H1 (cell line): Measurements from ENCODE around the gene ZNF226. TPM values are rescaled to one million over a fixed set of nuclear protein-coding genes. Genes with fewer than 3 reads are reported as not detected.
A peak's percentile ranks its signal among the peaks of the same experiment; 100 is the strongest.

Source experiments
- ASH2L ChIP-seq: fragments of 200-600, 300-600 bp; sonication (generic); IDR thresholded peaks from one replicate; pipeline ENCODE4 v1.7.1; 2017; ENCODE audit warnings: low read length
- EGR1 ChIP-seq: IDR thresholded peaks from 2 replicates; pipeline ENCODE4 v1.6.1; 2011; ENCODE audit warnings: low read depth, low read length, borderline replicate concordance
- GTF2F1 ChIP-seq: IDR thresholded peaks from 2 replicates; pipeline ENCODE4 v1.6.1; 2012; ENCODE audit warnings: low read depth, low read length, improper control_type of control experiment, borderline replicate concordance
- KDM1A ChIP-seq: fragments of 200-600, 300-600 bp; sonication (generic); IDR thresholded peaks from 2 replicates; pipeline ENCODE4 v1.7.1; 2016; ENCODE audit warnings: mild to moderate bottlenecking, low read length, borderline replicate concordance
- POLR2AphosphoS5 ChIP-seq: IDR thresholded peaks from 2 replicates; pipeline ENCODE4 v1.6.1; 2011; ENCODE audit warnings: low read depth, low read length
- RNF2 ChIP-seq: fragments of 200-900, 300-1000 bp; sonication (generic); IDR thresholded peaks from 2 replicates; pipeline ENCODE4 v1.7.1; 2016; ENCODE audit warnings: borderline replicate concordance, low read depth, mild to moderate bottlenecking, antibody characterized with exemption, low read length; ENCODE audit not compliant: poor library complexity, severe bottlenecking; ENCODE audit errors: missing control alignments
- SIN3A ChIP-seq, 2 experiments: IDR thresholded peaks in 1 of 2; conservative IDR thresholded peaks in 1 of 2; 2 replicates each; pipeline ENCODE4 v1.6.1; 2011 to 2012; ENCODE audit warnings: low read length in 2 of 2, improper control_type of control experiment in 1 of 2, low read depth in 1 of 2, mild to moderate bottlenecking in 1 of 2
- SP1 ChIP-seq: IDR thresholded peaks from 2 replicates; pipeline ENCODE4 v1.6.1; 2011; ENCODE audit warnings: low read depth, low read length
- SRF ChIP-seq: IDR thresholded peaks from 2 replicates; pipeline ENCODE4 v1.6.1; 2011; ENCODE audit warnings: mild to moderate bottlenecking, low read depth, low read length, moderate library complexity
- TAF1 ChIP-seq: IDR thresholded peaks from 2 replicates; pipeline ENCODE4 v1.6.1; 2011; ENCODE audit warnings: mild to moderate bottlenecking, low read depth, low read length
- polyA plus RNA-seq, 7 experiments: library from polyadenylated mRNA; depleted of rRNA in 3 of 7; stranded (reverse) in 5 of 7; unstranded in 2 of 7; fragments of >200 nt in 5 of 7; fragments of 200-250 nt in 2 of 7; gene quantifications; 1 replicate in 5 of 7; 2 replicates in 1 of 7; 4 replicates in 1 of 7; pipeline versions ENCODE4 v1.2.1 to v1.2.3, GENCODE V29; 2011 to 2013; ENCODE audit warnings: missing spikeins in 2 of 7, mixed read lengths in 2 of 7
- total RNA-seq: library from RNA; stranded (reverse); fragmentation: NEBNext Ultra II Directional; extraction: Animal tissue kit (Norgen Biotek cat#: 25700); gene quantifications from 2 replicates; pipeline ENCODE4 v1.2.1, GENCODE V29; 2021
- TF ChIP-seq, protein P1 (sequence below), 3 experiments: IDR thresholded peaks; 1 replicate in 2 of 3; 2 replicates in 1 of 3; pipeline versions ENCODE4 v1.5.1 to v1.6.1; 2011; ENCODE audit warnings: low read length in 3 of 3, mild to moderate bottlenecking in 3 of 3, inconsistent platforms in 2 of 3, low read depth in 1 of 3, moderate library complexity in 1 of 3; ENCODE audit not compliant: insufficient read depth in 1 of 3; ENCODE audit errors: control extremely low read depth in 1 of 3
- TF ChIP-seq, protein P2 (sequence below): IDR thresholded peaks from 2 replicates; pipeline ENCODE4 v1.6.1; 2012; ENCODE audit warnings: inconsistent platforms

Gene ZNF226
- total and polyA plus RNA-seq, 2 of the 8 experiments (the other 6 are each of a cell fraction or from before 2014, with no cell fraction given): 4.1 to 18.3 TPM

DNA sequence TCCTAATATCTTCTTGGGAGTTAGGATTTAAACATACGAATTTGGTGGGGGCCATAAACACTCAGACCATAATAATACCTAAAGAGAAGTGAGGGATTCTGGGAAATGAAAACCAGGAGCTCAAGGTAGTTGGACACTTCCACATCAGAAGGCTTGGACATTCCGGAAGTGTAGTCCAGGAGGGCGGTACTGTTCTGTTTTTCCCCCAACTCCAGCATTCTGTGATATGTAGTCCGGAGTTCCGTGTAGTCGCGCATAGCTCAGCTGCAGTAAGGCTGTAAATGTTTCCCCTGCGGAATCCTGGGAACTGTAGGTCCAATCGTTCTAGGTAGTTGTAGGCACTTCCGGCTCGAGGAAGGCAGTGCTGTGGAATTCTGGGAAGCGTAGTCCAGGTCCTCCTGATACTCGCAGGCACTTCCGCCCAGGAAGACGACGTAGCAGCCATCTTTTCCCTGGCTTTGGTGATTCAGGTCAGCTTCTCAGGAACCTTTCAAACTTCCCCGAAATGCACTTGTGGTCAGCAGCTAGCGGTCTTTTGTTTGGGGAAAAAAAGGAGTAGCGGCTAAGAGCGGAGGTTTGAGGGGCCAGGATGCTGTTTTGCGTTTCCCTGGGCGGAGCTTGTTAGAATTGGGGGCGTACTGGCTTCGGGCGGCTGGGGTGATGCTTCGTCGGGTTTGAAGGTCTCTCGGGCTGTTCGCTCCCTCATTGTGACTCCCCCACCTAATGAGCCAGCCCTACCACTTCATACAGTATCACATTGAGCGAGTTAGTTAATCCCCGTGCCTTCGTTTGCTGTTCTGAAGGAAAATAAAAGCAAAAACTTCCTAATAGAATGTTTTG is at the start of gene ZNF226 (continued):
- no peak for TF ChIP-seq KDM1A
- peak; percentile 73; the same call in 1 of the 2 replicates for TF ChIP-seq TAF1
- TF ChIP-seq, protein P1, sequence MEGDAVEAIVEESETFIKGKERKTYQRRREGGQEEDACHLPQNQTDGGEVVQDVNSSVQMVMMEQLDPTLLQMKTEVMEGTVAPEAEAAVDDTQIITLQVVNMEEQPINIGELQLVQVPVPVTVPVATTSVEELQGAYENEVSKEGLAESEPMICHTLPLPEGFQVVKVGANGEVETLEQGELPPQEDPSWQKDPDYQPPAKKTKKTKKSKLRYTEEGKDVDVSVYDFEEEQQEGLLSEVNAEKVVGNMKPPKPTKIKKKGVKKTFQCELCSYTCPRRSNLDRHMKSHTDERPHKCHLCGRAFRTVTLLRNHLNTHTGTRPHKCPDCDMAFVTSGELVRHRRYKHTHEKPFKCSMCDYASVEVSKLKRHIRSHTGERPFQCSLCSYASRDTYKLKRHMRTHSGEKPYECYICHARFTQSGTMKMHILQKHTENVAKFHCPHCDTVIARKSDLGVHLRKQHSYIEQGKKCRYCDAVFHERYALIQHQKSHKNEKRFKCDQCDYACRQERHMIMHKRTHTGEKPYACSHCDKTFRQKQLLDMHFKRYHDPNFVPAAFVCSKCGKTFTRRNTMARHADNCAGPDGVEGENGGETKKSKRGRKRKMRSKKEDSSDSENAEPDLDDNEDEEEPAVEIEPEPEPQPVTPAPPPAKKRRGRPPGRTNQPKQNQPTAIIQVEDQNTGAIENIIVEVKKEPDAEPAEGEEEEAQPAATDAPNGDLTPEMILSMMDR (IDR thresholded peaks at IDR 0.05; ENCODE audit: control extremely low read depth in 1 of 3, insufficient read depth in 1 of 3, low read depth in 1 of 3, low read length in 3 of 3): no peak
- TF ChIP-seq ASH2L: peak; percentile 85
- no peak for TF ChIP-seq GTF2F1
- TF ChIP-seq SP1: 0 out of 2 replicates have a peak, but pooled peaks have one; percentile 23
- no peak for TF ChIP-seq SRF
- TF ChIP-seq POLR2AphosphoS5: 0 out of 2 replicates have a peak, but pooled peaks have one; percentile 43
- TF ChIP-seq SIN3A (conservative IDR thresholded peaks at IDR 0.05 in 1 of 2, IDR thresholded peaks at IDR 0.05 in 1 of 2; ENCODE audit: low read depth in 1 of 2, low read length in 2 of 2): 0 out of 4 replicates have a peak, but pooled peaks of 1 of the 2 experiments have one; percentile 21
- TF ChIP-seq, protein P2, sequence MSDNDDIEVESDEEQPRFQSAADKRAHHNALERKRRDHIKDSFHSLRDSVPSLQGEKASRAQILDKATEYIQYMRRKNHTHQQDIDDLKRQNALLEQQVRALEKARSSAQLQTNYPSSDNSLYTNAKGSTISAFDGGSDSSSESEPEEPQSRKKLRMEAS: no peak
- TF ChIP-seq EGR1: no peak; the same call in 1 of the 2 replicates
- TF ChIP-seq RNF2: no peak
